WI38 (cell line): ENCODE measurements around the gene HK1.
A peak's percentile ranks its signal among the peaks of the same experiment; 100 is the strongest.

Experiments used
- H3K4me3 ChIP-seq: 2 replicates; pipeline ENCODE4 v1.5.1; 2011; ENCODE audit warnings: low read depth, mild to moderate bottlenecking, control low read depth, low read length
- TF ChIP-seq, protein P1 (sequence below): IDR thresholded peaks from 2 replicates; pipeline ENCODE4 v1.5.1; 2012; ENCODE audit warnings: low read depth, mild to moderate bottlenecking, control low read depth, low read length

Gene HK1

DNA sequence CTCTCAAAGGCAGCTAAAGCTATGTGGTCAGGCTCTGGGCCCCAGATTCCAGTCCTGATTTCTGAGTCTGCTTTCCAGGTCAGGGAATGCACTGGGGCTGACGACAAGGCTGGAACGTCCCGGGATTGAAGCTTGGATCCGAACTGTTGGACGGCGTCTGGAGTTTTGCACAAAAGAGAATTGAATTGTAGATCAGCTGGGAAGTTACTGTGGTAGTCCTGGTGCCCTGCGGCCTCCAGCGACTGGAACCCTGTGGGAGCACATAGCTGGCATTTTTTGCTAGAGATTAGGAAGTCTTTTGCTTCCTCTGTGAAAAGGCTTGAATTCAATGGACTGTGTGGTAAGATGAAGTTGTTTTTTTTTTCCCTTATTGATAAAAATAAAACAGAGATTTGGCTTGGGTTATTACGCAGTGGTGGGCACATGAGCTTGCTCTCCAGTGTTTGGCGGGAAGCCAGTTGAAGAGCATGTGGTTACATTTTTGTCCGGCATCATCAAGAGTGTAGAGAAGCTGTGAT lies at the start of gene HK1:
Gene HK1 (plus strand): TSS at position 51 of the 518 bp plus-strand sequence.
- H3K4me3 ChIP-seq = no peak within 1 kb of the TSS
- TF ChIP-seq, protein P1, sequence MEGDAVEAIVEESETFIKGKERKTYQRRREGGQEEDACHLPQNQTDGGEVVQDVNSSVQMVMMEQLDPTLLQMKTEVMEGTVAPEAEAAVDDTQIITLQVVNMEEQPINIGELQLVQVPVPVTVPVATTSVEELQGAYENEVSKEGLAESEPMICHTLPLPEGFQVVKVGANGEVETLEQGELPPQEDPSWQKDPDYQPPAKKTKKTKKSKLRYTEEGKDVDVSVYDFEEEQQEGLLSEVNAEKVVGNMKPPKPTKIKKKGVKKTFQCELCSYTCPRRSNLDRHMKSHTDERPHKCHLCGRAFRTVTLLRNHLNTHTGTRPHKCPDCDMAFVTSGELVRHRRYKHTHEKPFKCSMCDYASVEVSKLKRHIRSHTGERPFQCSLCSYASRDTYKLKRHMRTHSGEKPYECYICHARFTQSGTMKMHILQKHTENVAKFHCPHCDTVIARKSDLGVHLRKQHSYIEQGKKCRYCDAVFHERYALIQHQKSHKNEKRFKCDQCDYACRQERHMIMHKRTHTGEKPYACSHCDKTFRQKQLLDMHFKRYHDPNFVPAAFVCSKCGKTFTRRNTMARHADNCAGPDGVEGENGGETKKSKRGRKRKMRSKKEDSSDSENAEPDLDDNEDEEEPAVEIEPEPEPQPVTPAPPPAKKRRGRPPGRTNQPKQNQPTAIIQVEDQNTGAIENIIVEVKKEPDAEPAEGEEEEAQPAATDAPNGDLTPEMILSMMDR = no peak

DNA sequence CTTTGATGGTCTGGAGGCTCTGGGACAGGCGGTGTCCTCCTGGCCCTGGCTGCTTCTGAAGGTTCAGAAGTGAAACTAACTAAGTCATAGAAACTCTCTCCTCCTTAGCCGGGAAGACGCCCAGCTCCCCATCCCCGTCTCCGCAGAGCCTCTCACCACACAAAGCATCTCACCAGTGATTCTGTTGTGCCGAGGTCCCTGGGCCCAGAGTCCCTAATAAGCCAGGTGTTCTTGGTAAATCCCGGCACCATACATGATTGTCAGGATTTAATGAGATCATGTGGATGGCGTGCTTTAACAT lies 48.7 kb upstream of the HK1 start:
- H3K4me3 ChIP-seq = no peak overlapping the region
- TF ChIP-seq, protein P1 = no peak

DNA sequence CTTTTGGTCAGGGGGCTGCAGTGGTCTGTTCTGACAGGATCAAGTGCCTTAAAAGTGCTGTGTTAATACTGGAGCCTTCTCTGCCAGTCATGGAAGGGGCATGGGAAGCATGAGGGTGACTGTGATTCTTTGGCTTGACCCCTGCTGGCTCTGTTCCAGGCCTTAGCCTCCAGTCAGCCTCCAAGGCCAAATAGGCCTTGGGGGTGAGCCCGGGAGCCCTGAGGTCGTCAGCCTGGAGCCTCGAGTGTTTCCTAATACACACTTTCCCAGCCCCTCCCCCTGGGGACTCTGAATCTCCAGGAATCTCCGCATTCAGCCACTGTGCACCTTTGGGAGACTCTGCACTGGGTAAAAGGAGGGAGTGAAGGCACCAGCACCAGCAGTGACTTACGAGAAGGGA lies 48.2 kb upstream of the HK1 start:
- TF ChIP-seq, protein P1 = no peak
- no peak overlapping the region for H3K4me3 ChIP-seq

DNA sequence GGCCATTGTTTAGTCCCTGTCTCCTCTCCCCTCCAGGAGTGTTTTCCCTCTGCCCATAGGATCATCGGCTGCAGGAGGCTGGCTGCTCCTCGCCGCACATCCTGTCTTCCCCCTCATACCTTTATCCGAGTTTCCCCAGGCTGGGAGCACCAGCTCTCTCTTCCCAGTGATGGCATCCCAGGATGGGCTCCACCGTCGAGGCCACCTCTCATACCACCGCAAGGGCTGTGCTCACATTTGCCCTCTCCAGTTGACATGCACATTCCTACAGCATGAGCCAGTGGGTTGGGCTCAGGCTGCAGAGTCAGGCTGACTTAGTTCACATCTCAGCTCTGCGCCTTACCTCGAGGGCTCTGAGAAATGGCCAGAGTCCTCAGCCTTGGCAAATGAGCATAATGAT lies 46.0 kb upstream of the HK1 start:
- no peak overlapping the region for H3K4me3 ChIP-seq
- TF ChIP-seq, protein P1 = no peak

DNA sequence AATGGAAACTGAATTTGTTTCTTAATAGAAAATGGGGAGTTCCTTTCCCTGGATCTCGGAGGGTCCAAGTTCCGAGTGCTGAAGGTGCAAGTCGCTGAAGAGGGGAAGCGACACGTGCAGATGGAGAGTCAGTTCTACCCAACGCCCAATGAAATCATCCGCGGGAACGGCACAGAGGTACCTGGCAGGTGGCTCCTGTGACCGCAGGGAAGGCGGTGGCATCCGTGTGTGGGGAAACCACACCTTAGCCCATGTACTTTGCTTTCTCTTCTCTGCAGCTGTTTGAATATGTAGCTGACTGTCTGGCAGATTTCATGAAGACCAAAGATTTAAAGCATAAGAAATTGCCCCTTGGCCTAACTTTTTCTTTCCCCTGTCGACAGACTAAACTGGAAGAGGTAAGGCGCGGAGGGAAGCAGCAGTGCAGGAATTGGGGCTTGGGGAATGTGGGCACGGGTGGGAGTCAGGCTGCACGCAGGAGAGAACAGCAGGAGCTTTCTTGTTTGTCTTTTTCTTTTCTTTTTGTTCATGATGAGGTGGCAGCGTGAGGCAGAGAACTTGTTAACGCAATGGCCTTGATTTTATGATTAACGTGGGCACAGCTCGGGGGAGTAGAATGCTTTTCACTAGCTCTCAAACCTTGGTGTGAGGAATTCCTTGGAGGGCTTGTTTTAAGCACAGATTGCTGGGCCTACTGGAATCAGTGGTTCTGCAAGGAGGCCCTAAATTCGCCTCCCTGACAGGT lies 45.4 kb upstream of the HK1 start:
- H3K4me3 ChIP-seq = no peak overlapping the region
- TF ChIP-seq, protein P1 = no peak

DNA sequence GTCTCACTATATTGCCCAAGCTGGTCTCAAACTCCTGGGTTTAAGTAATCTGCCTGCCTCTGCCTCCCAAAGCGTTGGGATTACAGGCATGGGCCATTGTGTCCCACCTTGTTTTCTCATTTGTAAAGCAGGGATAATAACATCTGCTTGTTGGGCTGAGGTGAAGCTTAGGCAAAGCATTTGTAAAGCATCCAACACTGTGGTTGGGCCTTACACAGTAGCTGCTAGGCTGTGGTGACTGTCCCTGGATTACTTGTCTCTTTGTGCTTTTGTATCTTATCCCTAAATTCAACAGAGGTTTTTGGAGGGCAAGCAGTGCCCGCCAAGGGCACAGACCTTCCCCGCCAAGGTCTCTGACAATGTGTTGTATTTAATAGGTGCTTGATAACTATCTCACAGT lies 43.8 kb upstream of the HK1 start:
- TF ChIP-seq, protein P1 = no peak
- H3K4me3 ChIP-seq = no peak overlapping the region

DNA sequence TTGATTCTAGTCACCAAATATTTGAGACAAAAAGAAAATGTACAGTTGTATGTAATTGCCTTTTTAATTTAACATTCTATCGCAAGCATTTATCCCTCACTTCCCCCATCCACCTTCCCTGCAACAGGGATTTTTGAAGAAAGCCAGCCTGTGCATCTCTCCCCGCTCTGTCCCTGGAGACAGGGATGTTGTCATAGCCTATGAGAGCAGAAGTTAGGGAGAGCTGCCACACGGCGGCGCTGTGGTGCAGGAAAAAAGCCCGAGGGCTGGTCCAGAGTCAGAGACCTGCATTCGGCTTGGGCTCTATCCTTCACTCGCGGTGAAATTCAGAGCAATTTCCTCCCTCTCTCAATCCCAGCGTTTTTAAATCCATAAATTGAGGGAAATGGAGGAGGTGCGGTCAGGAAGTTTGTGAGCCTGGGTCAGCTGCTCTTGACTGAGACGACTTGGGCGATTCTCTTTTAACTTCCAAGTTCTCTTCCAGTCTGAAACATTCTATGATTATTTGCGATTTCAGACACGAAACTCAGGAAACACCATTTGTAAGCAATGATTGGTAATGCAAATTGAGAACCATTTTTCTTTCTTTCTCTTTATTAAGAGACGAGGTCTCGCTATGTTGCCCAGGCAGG lies 40.7 kb upstream of the HK1 start:
- TF ChIP-seq, protein P1 = peak; percentile 94
- no peak overlapping the region for H3K4me3 ChIP-seq
